ENCODE measurements around the gene FOXP1.

The FOXP1 gene

GRCh38 chr3:71312461-71312860, 271.1 kb downstream of the FOXP1 start:
- Histone ChIP-seq H3K4me3 (ENCODE audit: low read length in 2 of 2) (no peak overlapping the region), H3K9me3 (ENCODE audit: control insufficient read depth in 2 of 2, low read length in 2 of 2) (no peaks in the 10 kb centered on the region), H3K36me3 (ENCODE audit: control insufficient read depth in 2 of 2, insufficient read depth in 2 of 2, low read length in 2 of 2) (peaks cover 0 to 5% of the 10 kb centered on the region in 2 donors), H3K27me3 (ENCODE audit: control insufficient read depth in 2 of 2, insufficient read depth in 2 of 2, low read length in 2 of 2) (no peaks in the 10 kb centered on the region), H3K27ac (ENCODE audit: low read depth in 2 of 2, low read length in 2 of 2) (no peak overlapping the region), H3K9ac (ENCODE audit: low read depth in 1 of 2, low read length in 2 of 2) (no peak overlapping the region), H3K4me1 (ENCODE audit: control insufficient read depth in 2 of 2, insufficient read depth in 2 of 2, low read length in 2 of 2) (no peaks in the 10 kb centered on the region)

- H3K27ac ChIP-seq (ENCODE audit: low read depth in 2 of 2, low read length in 2 of 2), result no peak overlapping the region
- H3K4me1 ChIP-seq (ENCODE audit: control insufficient read depth in 2 of 2, insufficient read depth in 2 of 2, low read length in 2 of 2), result no peaks in the 10 kb centered on the region
- H3K27me3 ChIP-seq (ENCODE audit: control insufficient read depth in 2 of 2, insufficient read depth in 2 of 2, low read length in 2 of 2), result no peaks in the 10 kb centered on the region
- no peak overlapping the region for H3K9ac ChIP-seq (ENCODE audit: low read depth in 1 of 2, low read length in 2 of 2)
- H3K36me3 ChIP-seq (ENCODE audit: control insufficient read depth in 2 of 2, insufficient read depth in 2 of 2, low read length in 2 of 2), result peaks cover 0 to 5% of the 10 kb centered on the region in 2 donors
- no peaks in the 10 kb centered on the region for H3K9me3 ChIP-seq (ENCODE audit: control insufficient read depth in 2 of 2, low read length in 2 of 2)
- no peak overlapping the region for H3K4me3 ChIP-seq (ENCODE audit: low read length in 2 of 2)
Measured at GRCh38 chr3:71311661-71312046, 271.9 kb downstream of the FOXP1 start.

DNA sequence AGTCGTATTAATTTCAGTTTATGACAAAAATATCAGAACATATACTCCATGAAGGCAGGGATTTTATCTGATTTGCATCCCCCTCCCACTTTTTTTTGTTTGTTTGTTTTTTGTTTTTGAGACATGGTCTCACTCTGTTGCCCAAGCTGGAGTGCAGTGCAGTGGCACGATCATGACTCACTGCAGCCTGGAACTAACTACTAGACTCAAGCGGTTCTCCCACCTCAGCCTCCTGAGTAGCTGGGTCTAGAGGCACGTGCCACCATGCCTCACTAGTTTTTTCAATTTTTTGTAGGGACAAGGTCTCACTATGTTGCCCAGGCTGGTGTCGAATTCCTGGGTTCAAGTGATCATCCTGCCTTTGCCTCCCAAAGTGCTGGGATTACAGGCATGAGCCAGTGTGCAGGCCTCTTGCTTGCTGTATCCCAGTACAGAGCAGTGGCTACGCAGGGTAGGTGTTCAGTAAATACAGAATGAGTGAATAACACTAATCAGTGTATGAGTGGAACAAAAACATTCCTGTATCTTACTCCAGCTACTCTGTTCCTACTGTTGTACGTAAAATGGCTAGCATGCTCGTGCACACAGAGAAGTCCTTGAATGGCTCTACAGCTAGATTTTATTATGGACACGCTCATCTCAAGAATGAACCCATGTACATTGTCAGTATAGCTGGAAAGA, 272.4 kb downstream of the FOXP1 start:
- Histone ChIP-seq H3K27ac (ENCODE audit: low read depth in 2 of 2, low read length in 2 of 2) (no peak overlapping the region), H3K4me3 (ENCODE audit: low read length in 2 of 2) (no peak overlapping the region), H3K9ac (ENCODE audit: low read depth in 1 of 2, low read length in 2 of 2) (no peak overlapping the region), H3K36me3 (ENCODE audit: control insufficient read depth in 2 of 2, insufficient read depth in 2 of 2, low read length in 2 of 2) (peaks cover 0 to 5% of the 10 kb centered on the region in 2 donors), H3K9me3 (ENCODE audit: control insufficient read depth in 2 of 2, low read length in 2 of 2) (no peaks in the 10 kb centered on the region), H3K27me3 (ENCODE audit: control insufficient read depth in 2 of 2, insufficient read depth in 2 of 2, low read length in 2 of 2) (no peaks in the 10 kb centered on the region), H3K4me1 (ENCODE audit: control insufficient read depth in 2 of 2, insufficient read depth in 2 of 2, low read length in 2 of 2) (peaks cover 0 to under 1% of the 10 kb centered on the region in 2 donors)

GRCh38 chr3:71310359-71310979, 273.1 kb downstream of the FOXP1 start:
- H3K4me3 ChIP-seq (ENCODE audit: low read length in 2 of 2), result no peak overlapping the region
- H3K4me1 ChIP-seq (ENCODE audit: control insufficient read depth in 2 of 2, insufficient read depth in 2 of 2, low read length in 2 of 2), result peaks cover 3 to 7% of the 10 kb centered on the region in 2 donors
- no peak overlapping the region for H3K9ac ChIP-seq (ENCODE audit: low read depth in 1 of 2, low read length in 2 of 2)
- H3K9me3 ChIP-seq (ENCODE audit: control insufficient read depth in 2 of 2, low read length in 2 of 2), result no peaks in the 10 kb centered on the region
- peaks cover 0 to 5% of the 10 kb centered on the region in 2 donors for H3K36me3 ChIP-seq (ENCODE audit: control insufficient read depth in 2 of 2, insufficient read depth in 2 of 2, low read length in 2 of 2)
- H3K27ac ChIP-seq (ENCODE audit: low read depth in 2 of 2, low read length in 2 of 2), result no peak overlapping the region
- H3K27me3 ChIP-seq (ENCODE audit: control insufficient read depth in 2 of 2, insufficient read depth in 2 of 2, low read length in 2 of 2), result no peaks in the 10 kb centered on the region

DNA sequence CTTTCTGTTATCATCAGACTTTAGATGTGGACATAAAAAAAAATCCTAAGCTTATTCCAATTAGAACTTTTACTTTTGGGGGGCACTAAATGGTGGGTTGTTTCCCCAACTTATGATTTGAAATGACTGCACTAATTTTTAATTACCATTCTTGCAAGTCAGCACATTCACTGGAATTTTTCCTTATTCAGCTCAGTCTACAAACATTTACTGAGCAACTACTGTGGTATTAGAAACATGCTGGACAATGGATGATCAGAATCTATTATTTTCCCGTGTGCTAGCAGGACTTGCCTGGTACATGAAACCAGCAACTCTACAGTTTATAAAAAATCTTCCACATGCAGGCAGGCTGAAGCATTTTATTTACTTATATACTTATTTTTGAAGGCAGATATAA, 273.6 kb downstream of the FOXP1 start:
- Histone ChIP-seq H3K27ac (ENCODE audit: low read depth in 2 of 2, low read length in 2 of 2) (no peak overlapping the region), H3K27me3 (ENCODE audit: control insufficient read depth in 2 of 2, insufficient read depth in 2 of 2, low read length in 2 of 2) (no peaks in the 10 kb centered on the region), H3K4me3 (ENCODE audit: low read length in 2 of 2) (no peak overlapping the region), H3K36me3 (ENCODE audit: control insufficient read depth in 2 of 2, insufficient read depth in 2 of 2, low read length in 2 of 2) (peaks cover 0 to 5% of the 10 kb centered on the region in 2 donors), H3K9ac (ENCODE audit: low read depth in 1 of 2, low read length in 2 of 2) (no peak overlapping the region), H3K4me1 (ENCODE audit: control insufficient read depth in 2 of 2, insufficient read depth in 2 of 2, low read length in 2 of 2) (peaks cover 7 to 10% of the 10 kb centered on the region in 2 donors), H3K9me3 (ENCODE audit: control insufficient read depth in 2 of 2, low read length in 2 of 2) (no peaks in the 10 kb centered on the region)

- Histone ChIP-seq H3K4me1 (ENCODE audit: control insufficient read depth in 2 of 2, insufficient read depth in 2 of 2, low read length in 2 of 2) (peaks cover 9 to 10% of the 10 kb centered on the region in 2 donors), H3K9ac (ENCODE audit: low read depth in 1 of 2, low read length in 2 of 2) (no peak overlapping the region), H3K36me3 (ENCODE audit: control insufficient read depth in 2 of 2, insufficient read depth in 2 of 2, low read length in 2 of 2) (peaks cover 0 to 5% of the 10 kb centered on the region in 2 donors), H3K27ac (ENCODE audit: low read depth in 2 of 2, low read length in 2 of 2) (no peak overlapping the region), H3K27me3 (ENCODE audit: control insufficient read depth in 2 of 2, insufficient read depth in 2 of 2, low read length in 2 of 2) (no peaks in the 10 kb centered on the region), H3K4me3 (ENCODE audit: low read length in 2 of 2) (no peak overlapping the region), H3K9me3 (ENCODE audit: control insufficient read depth in 2 of 2, low read length in 2 of 2) (no peaks in the 10 kb centered on the region)
Measured at GRCh38 chr3:71309342-71309741, 274.2 kb downstream of the FOXP1 start.

DNA sequence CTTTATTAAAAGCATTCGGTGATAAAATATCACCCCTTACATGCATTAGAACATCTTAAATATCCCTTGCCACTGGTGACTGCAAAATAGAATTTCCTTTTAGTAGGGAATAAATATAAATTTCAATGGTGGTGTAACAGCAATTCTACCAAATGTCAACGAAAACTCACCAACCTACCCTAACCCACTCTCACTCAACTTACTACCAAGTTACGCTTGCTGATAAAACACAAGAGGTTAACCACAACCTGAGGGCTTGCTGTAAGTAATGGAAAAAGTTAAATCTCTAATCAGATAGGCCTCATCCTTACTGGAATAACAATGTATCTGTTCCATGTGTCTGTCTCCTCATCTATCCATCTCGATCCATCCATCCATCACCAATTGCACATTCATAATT, 274.7 kb downstream of the FOXP1 start:
- no peak overlapping the region for H3K4me3 ChIP-seq (ENCODE audit: low read length in 2 of 2)
- H3K27me3 ChIP-seq (ENCODE audit: control insufficient read depth in 2 of 2, insufficient read depth in 2 of 2, low read length in 2 of 2), result no peaks in the 10 kb centered on the region
- peaks cover 0 to 5% of the 10 kb centered on the region in 2 donors for H3K36me3 ChIP-seq (ENCODE audit: control insufficient read depth in 2 of 2, insufficient read depth in 2 of 2, low read length in 2 of 2)
- H3K27ac ChIP-seq (ENCODE audit: low read depth in 2 of 2, low read length in 2 of 2), result no peak overlapping the region
- no peaks in the 10 kb centered on the region for H3K9me3 ChIP-seq (ENCODE audit: control insufficient read depth in 2 of 2, low read length in 2 of 2)
- no peak overlapping the region for H3K9ac ChIP-seq (ENCODE audit: low read depth in 1 of 2, low read length in 2 of 2)
- peaks cover 9 to 10% of the 10 kb centered on the region in 2 donors for H3K4me1 ChIP-seq (ENCODE audit: control insufficient read depth in 2 of 2, insufficient read depth in 2 of 2, low read length in 2 of 2)

- Histone ChIP-seq H3K27me3 (ENCODE audit: control insufficient read depth in 2 of 2, insufficient read depth in 2 of 2, low read length in 2 of 2) (no peaks in the 10 kb centered on the region), H3K9ac (ENCODE audit: low read depth in 1 of 2, low read length in 2 of 2) (no peak overlapping the region), H3K4me3 (ENCODE audit: low read length in 2 of 2) (no peak overlapping the region), H3K36me3 (ENCODE audit: control insufficient read depth in 2 of 2, insufficient read depth in 2 of 2, low read length in 2 of 2) (peaks cover 0 to 5% of the 10 kb centered on the region in 2 donors), H3K4me1 (ENCODE audit: control insufficient read depth in 2 of 2, insufficient read depth in 2 of 2, low read length in 2 of 2) (peaks cover 9 to 10% of the 10 kb centered on the region in 2 donors), H3K27ac (ENCODE audit: low read depth in 2 of 2, low read length in 2 of 2) (no peak overlapping the region), H3K9me3 (ENCODE audit: control insufficient read depth in 2 of 2, low read length in 2 of 2) (no peaks in the 10 kb centered on the region)
Measured at GRCh38 chr3:71307991-71308697, 275.4 kb downstream of the FOXP1 start.

- H3K4me1 ChIP-seq (ENCODE audit: control insufficient read depth in 2 of 2, insufficient read depth in 2 of 2, low read length in 2 of 2), result peaks cover 9 to 10% of the 10 kb centered on the region in 2 donors
- no peaks in the 10 kb centered on the region for H3K27me3 ChIP-seq (ENCODE audit: control insufficient read depth in 2 of 2, insufficient read depth in 2 of 2, low read length in 2 of 2)
- no peaks in the 10 kb centered on the region for H3K9me3 ChIP-seq (ENCODE audit: control insufficient read depth in 2 of 2, low read length in 2 of 2)
- peak overlapping the region; percentile 52 to 69 for H3K4me3 ChIP-seq (ENCODE audit: low read length in 2 of 2)
- H3K9ac ChIP-seq (ENCODE audit: low read depth in 1 of 2, low read length in 2 of 2), result peak overlapping the region; percentile 61 to 65
- H3K36me3 ChIP-seq (ENCODE audit: control insufficient read depth in 2 of 2, insufficient read depth in 2 of 2, low read length in 2 of 2), result no peaks in the 10 kb centered on the region
- peak overlapping the region; percentile 55 to 56 for H3K27ac ChIP-seq (ENCODE audit: low read depth in 2 of 2, low read length in 2 of 2)
Measured at GRCh38 chr3:71305231-71306206, 278.0 kb downstream of the FOXP1 start.

Data from mucosa of rectum (tissue), 2 donors.